ENCODE results near the gene FGFRL1.

DNA sequence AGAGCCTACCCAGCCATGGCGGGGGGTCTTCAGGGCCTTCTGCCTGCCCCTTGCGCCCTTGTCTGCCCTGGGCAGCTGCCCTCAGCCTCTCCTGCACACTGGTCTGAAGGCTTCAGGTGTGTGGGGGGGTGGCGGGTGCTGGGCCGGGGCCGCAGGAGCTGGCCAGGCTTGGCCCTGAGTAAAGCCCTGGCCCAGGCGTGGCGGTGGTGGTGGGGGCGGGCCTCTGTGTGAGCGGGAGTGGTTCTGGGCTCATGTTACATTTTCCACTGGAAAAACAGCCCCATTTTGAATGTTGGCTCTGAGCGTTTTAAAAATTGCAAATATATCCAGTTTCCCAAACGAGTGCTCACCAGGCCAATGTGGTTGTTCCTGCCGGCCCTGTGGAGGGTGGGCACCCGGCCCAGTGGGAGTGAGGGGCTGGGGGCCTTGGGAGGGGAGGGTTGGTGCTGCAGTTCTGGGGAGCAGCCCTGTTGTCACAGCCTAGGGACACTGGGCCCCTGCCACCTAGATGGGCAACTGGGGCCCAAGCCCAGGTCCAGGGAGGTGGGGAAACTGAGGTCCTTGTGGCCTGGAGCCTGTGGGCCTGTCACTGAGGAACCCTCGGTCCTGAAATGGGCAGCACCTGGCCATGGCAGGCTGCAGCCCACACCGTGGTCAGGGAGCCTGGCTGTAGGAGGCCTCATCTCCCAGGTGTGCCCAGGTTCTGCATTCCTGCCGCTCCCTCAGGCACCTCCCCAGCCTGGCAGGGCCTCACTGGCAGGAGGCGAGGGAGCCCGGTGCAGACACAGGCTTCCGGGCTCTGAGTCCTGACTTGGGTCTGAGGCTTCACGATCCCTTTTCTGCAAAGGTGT, 28.3 kb downstream of the FGFRL1 start:
- TF ChIP-seq TAF1 (IDR thresholded peaks at IDR 0.05; ENCODE audit: borderline replicate concordance, insufficient read depth, low read length) = no peak
- TF ChIP-seq POLR2AphosphoS5 (IDR thresholded peaks at IDR 0.05; ENCODE audit: low read depth, low read length) = no peak
- no peak for TF ChIP-seq FOXP2 (optimal IDR thresholded peaks at IDR 0.05; ENCODE audit: borderline replicate concordance, extremely low read depth, extremely low read length, insufficient read depth)
